MCF 10A (cell line): ENCODE data around the gene PPM1H. TPM values are rescaled to one million over a fixed set of nuclear protein-coding genes. Genes with fewer than 3 reads are reported as not detected.
"Not testable (repeated sequence)": the region's sequence is repeated elsewhere in the genome, so short reads cannot be mapped to it uniquely, and the experiment has no call there.

Experiments used
- BruUV-seq: library from RNA; stranded (reverse); fragments of 400-500 nt; replicated peaks from 2 replicates; lab custom pipeline; 2021; lab: Mats Ljungman, UMichigan
- CTCF ChIA-PET: fragments of 300-600 bp; sonication (Branson Sonifier 250); formaldehyde crosslinking; extraction: SDS; loops from one replicate; lab custom pipeline; 2021; ENCODE audit warnings: antibody characterized with exemption, inconsistent platforms; lab: Yijun Ruan, JAX
- POLR2A ChIA-PET: fragments of 300-600, 350-650 bp; sonication (Branson Sonifier 250); formaldehyde crosslinking; extraction: SDS; loops from one replicate; lab custom pipeline; 2020; ENCODE audit warnings: antibody characterized with exemption, inconsistent platforms; lab: Yijun Ruan, JAX
- DNase-seq: peaks from one replicate; pipeline ENCODE4 v3.0.0-alpha.2; 2018; ENCODE audit not compliant: unreplicated experiment
- H3K27ac Mint-ChIP-seq: one replicate; pipeline ENCODE4 v1.8.0; 2022; ENCODE audit warnings: mild to moderate bottlenecking, low read depth, mixed read lengths; ENCODE audit not compliant: unreplicated experiment
- H3K27me3 Mint-ChIP-seq: one replicate; pipeline ENCODE4 v1.8.0; 2022; ENCODE audit warnings: mixed read lengths; ENCODE audit not compliant: insufficient read depth, unreplicated experiment
- H3K36me3 Mint-ChIP-seq: one replicate; pipeline ENCODE4 v1.8.0; 2022; ENCODE audit warnings: mild to moderate bottlenecking, moderate library complexity, mixed read lengths; ENCODE audit not compliant: insufficient read depth, unreplicated experiment
- H3K4me1 Mint-ChIP-seq: one replicate; pipeline ENCODE4 v1.8.0; 2022; ENCODE audit warnings: mixed read lengths; ENCODE audit not compliant: insufficient read depth, unreplicated experiment
- H3K4me3 Mint-ChIP-seq: one replicate; pipeline ENCODE4 v1.8.0; 2022; ENCODE audit warnings: mild to moderate bottlenecking, moderate library complexity, mixed read lengths; ENCODE audit not compliant: unreplicated experiment
- H3K9me3 Mint-ChIP-seq: one replicate; pipeline ENCODE4 v1.8.0; 2022; ENCODE audit warnings: mixed read lengths; ENCODE audit not compliant: unreplicated experiment
- CTCF ChIP-seq: fragments of 200-600 bp; IDR thresholded peaks from one replicate; pipeline ENCODE4 v1.8.0; 2022; ENCODE audit warnings: antibody characterized with exemption, mild to moderate bottlenecking; ENCODE audit not compliant: unreplicated experiment
- intact Hi-C: fragments of 100-400 bp; cut with micrococcal nuclease; formaldehyde crosslinking; loops from 2 replicates; pipeline ENCODE4 v1.14.1; 2022
- total RNA-seq: library from RNA; stranded (reverse); gene quantifications from 2 replicates; pipeline ENCODE4 v1.2.3, GENCODE V29; 2022

Gene PPM1H
- total RNA-seq, 1 experiment from 2014 or later: 0.49 TPM

GRCh38 chr12:62882696-62883095 is 52.3 kb downstream of the PPM1H start:
- Mint-ChIP-seq H3K4me3 (no peak overlapping the region), H3K9me3 (no peaks in the 10 kb centered on the region), H3K36me3 (no peaks in the 10 kb centered on the region), H3K4me1 (no peaks in the 10 kb centered on the region), H3K27me3 (no peaks in the 10 kb centered on the region), H3K27ac (no peak overlapping the region)
- ChIA-PET POLR2A (no interaction called here), CTCF (interaction anchor here (0.5 to 1.1 kb wide), 2 partner anchors 69 to 341 kb away, joined by 3 to 4 read pairs; no protein-coding TSS in a partner anchor)
- TF ChIP-seq CTCF: no peak
- no peak for DNase-seq
- no TSS peak for BruUV-seq
- intact Hi-C loops: no loop called here

- TF ChIP-seq CTCF: no peak
- H3K4me3 Mint-ChIP-seq: no peak overlapping the region
- CTCF ChIA-PET: interaction anchor here (0.5 to 1.1 kb wide), 2 partner anchors 69 to 341 kb away, joined by 3 to 4 read pairs; no protein-coding TSS in a partner anchor
- H3K27ac Mint-ChIP-seq: no peak overlapping the region
- no peaks in the 10 kb centered on the region for H3K4me1 Mint-ChIP-seq
- H3K36me3 Mint-ChIP-seq: no peaks in the 10 kb centered on the region
- POLR2A ChIA-PET: interaction anchor here (0.6 kb wide), 1 partner anchor 10 kb away, joined by 3 read pairs; no protein-coding TSS in a partner anchor
- H3K9me3 Mint-ChIP-seq: no peaks in the 10 kb centered on the region
- intact Hi-C loops: no loop called here
- DNase-seq: no peak
- H3K27me3 Mint-ChIP-seq: no peaks in the 10 kb centered on the region
- BruUV-seq: no TSS peak
Measured at GRCh38 chr12:62882140-62882539, 52.8 kb downstream of the PPM1H start.

- no TSS peak for BruUV-seq
- no peak overlapping the region for H3K4me3 Mint-ChIP-seq
- no peaks in the 10 kb centered on the region for H3K9me3 Mint-ChIP-seq
- intact Hi-C loops: no loop called here
- no peak overlapping the region for H3K27ac Mint-ChIP-seq
- ChIA-PET CTCF (interaction anchor here (1.0 kb wide), 1 partner anchor 85 kb away, joined by 3 read pairs; no protein-coding TSS in a partner anchor), POLR2A (interaction anchor here (0.8 kb wide), 1 partner anchor 285 kb away, joined by 3 read pairs; no protein-coding TSS in a partner anchor)
- H3K4me1 Mint-ChIP-seq: no peaks in the 10 kb centered on the region
- DNase-seq: no peak
- H3K36me3 Mint-ChIP-seq: no peaks in the 10 kb centered on the region
- no peak for TF ChIP-seq CTCF
- no peaks in the 10 kb centered on the region for H3K27me3 Mint-ChIP-seq
Measured at GRCh38 chr12:62879691-62880090, 55.3 kb downstream of the PPM1H start.

GRCh38 chr12:62879228-62879627 is 55.7 kb downstream of the PPM1H start:
- H3K9me3 Mint-ChIP-seq, H3K4me1 Mint-ChIP-seq, H3K4me3 Mint-ChIP-seq, H3K27ac Mint-ChIP-seq, BruUV-seq, CTCF ChIA-PET, DNase-seq, H3K27me3 Mint-ChIP-seq, intact Hi-C loops, H3K36me3 Mint-ChIP-seq: not testable (repeated sequence)
- POLR2A ChIA-PET: interaction anchor here (0.8 kb wide), 1 partner anchor 285 kb away, joined by 3 read pairs; no protein-coding TSS in a partner anchor
